ENCODE measurements around the gene HOXA3. TPM values are rescaled to one million over a fixed set of nuclear protein-coding genes. Genes with fewer than 3 reads are reported as not detected.

HOXA3 gene
- total and polyA plus RNA-seq, 9 of the 15 experiments (the other 6 are each of a cell fraction or from before 2014, with no cell fraction given) = 0.04 to 0.13 TPM; not detected in 7

- 0% methylated on average over 6 of the region's 6 CpGs for WGBS (ENCODE audit: insufficient coverage, low coverage, missing lambda C conversion rate)
- H3K4me3 ChIP-seq = no peak overlapping the region
- H4K20me1 ChIP-seq (replicated peaks; ENCODE audit: control insufficient read depth, insufficient read depth, low read length) = no peaks in the 10 kb centered on the region
- ATAC-seq (no peak), DNase-seq (ENCODE audit: extremely low read depth in 1 of 4, low spot score in 3 of 4) (no peak), FAIRE-seq (no peak)
- TF ChIP-seq YY1 (IDR thresholded peaks at IDR 0.05; ENCODE audit: borderline replicate concordance in 1 of 3, control insufficient read depth in 1 of 3, extremely low read depth in 1 of 3, insufficient read depth in 3 of 3, insufficient read length in 1 of 3, insufficient replicate concordance in 2 of 3, low read depth in 1 of 3, low read length in 2 of 3) (no peak), SRSF7 (optimal IDR thresholded peaks at IDR 0.05; ENCODE audit: low read depth, low read length) (no peak), ZNF274 (IDR thresholded peaks at IDR 0.05; ENCODE audit: borderline replicate concordance, low read depth, low read length) (no peak), ZMIZ1 (IDR thresholded peaks at IDR 0.05; ENCODE audit: low read depth in 2 of 2, low read length in 2 of 2) (no peak), MTF1 (CRISPR knock-in tag; IDR thresholded peaks at IDR 0.05; ENCODE audit: borderline replicate concordance) (no peak), SMAD1 (IDR thresholded peaks at IDR 0.05; ENCODE audit: low read depth, low read length, partially characterized antibody) (no peak), NR2F6 (CRISPR knock-in tag; IDR thresholded peaks at IDR 0.05) (no peak), SMARCA4 (IDR thresholded peaks at IDR 0.05) (no peak), CAMTA2 (CRISPR knock-in tag; conservative IDR thresholded peaks at IDR 0.05) (no peak), SPI1 (IDR thresholded peaks at IDR 0.05; ENCODE audit: borderline replicate concordance, low read depth, low read length) (no peak), ZC3H11A (IDR thresholded peaks at IDR 0.05; ENCODE audit: low read depth, low read length) (no peak), SREBF2 (CRISPR knock-in tag; IDR thresholded peaks at IDR 0.05) (no peak), NFIC (IDR thresholded peaks at IDR 0.05) (no peak), CHCHD3 (CRISPR knock-in tag; IDR thresholded peaks at IDR 0.05) (no peak), ZNF764 (CRISPR knock-in tag; IDR thresholded peaks at IDR 0.05; ENCODE audit: low read depth) (no peak), PHB2 (IDR thresholded peaks at IDR 0.05; ENCODE audit: low read depth) (no peak), GABPB1 (CRISPR knock-in tag; IDR thresholded peaks at IDR 0.05) (no peak), IRF2 (CRISPR knock-in tag; IDR thresholded peaks at IDR 0.05) (no peak), TARDBP (IDR thresholded peaks at IDR 0.05) (no peak), ILF3 (IDR thresholded peaks at IDR 0.05; ENCODE audit: borderline replicate concordance) (no peak)
- H3K27me3 ChIP-seq (ENCODE audit: control insufficient read depth in 2 of 2, insufficient read depth in 2 of 2, low read length in 2 of 2) = peaks cover 30 to 47% of the 10 kb centered on the region in 2 experiments
- H3K27ac ChIP-seq (ENCODE audit: extremely low read depth, low read depth, low read length) = no peak overlapping the region
- no peaks in the 10 kb centered on the region for H3K9me3 ChIP-seq (replicated peaks; ENCODE audit: control insufficient read depth, insufficient read depth, low read depth, low read length)
- no peaks in the 10 kb centered on the region for H3K9me1 ChIP-seq (ENCODE audit: control insufficient read depth, insufficient read depth, low read length)
- intact Hi-C loops (cut with micrococcal nuclease) (no loop called here), in situ Hi-C loops (cut with MboI) (no loop called here)
- no peaks in the 10 kb centered on the region for H3K79me2 ChIP-seq (ENCODE audit: control insufficient read depth, insufficient read depth, low read length)
- H3K9ac ChIP-seq (ENCODE audit: insufficient read depth in 1 of 2, low read depth in 2 of 2, low read length in 2 of 2) = no peak overlapping the region
- ChIA-PET POLR2A (interaction anchor here (0.8 kb wide), 1 partner anchor 11 kb away, joined by 7 read pairs; no protein-coding TSS in a partner anchor), CTCF (ENCODE audit: low intra/inter-chr PET ratio) (no interaction called here)
- H2AFZ ChIP-seq (ENCODE audit: low read depth, low read length) = no peak overlapping the region
- H3K4me1 ChIP-seq (replicated peaks in 1 of 2; ENCODE audit: control insufficient read depth in 2 of 2, insufficient read depth in 2 of 2, low read length in 2 of 2) = peaks cover 0 to 13% of the 10 kb centered on the region in 2 experiments; a peak in 2 of 5 replicates
- H3K36me3 ChIP-seq (ENCODE audit: control insufficient read depth, insufficient read depth, low read length) = no peaks in the 10 kb centered on the region
- BruUV-seq (replicated peaks) = no TSS peak
- no peak overlapping the region for H3K4me2 ChIP-seq (ENCODE audit: insufficient read depth, low read length)
These were observed 59.0 kb downstream of the HOXA3 start for GRCh38 chr7:27093184-27093895.

All from K562 (cell line).